ENCODE data around the gene KLHL2.

KLHL2 gene

DNA sequence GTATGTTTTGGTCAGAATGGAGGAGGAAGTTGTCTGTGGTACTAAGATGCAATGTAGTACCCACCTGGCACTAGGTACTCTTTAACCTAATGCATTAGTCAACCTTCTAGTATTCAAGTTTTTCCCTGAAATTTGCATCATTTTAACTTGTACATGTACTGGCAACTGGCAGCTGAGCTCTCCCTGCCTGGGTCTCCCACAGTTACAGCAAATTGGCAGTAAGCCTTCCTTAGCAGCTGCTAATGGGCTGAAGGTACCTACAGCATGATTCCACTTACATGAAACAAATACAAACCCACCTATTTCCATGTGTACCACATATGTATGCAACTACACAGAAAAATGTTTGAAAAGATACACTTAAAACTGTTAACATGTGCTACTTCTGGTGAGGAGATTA lies 8.1 kb upstream of the KLHL2 start:
- ATAC-seq: peak; percentile 41
- no peak for TF ChIP-seq GLIS3 (CRISPR knock-in tag; IDR thresholded peaks at IDR 0.05)
- TF ChIP-seq ISL1 (CRISPR knock-in tag; IDR thresholded peaks at IDR 0.05): no peak
- TF ChIP-seq ZNF565 (CRISPR knock-in tag; conservative IDR thresholded peaks at IDR 0.05; ENCODE audit: low read depth): no peak
- no peak for TF ChIP-seq TSHZ2 (CRISPR knock-in tag; IDR thresholded peaks at IDR 0.05)
- TF ChIP-seq CSRNP3 (CRISPR knock-in tag; IDR thresholded peaks at IDR 0.05): no peak
- TF ChIP-seq SNAI2 (CRISPR knock-in tag; IDR thresholded peaks at IDR 0.05): no peak
- no peak for TF ChIP-seq CREB5 (CRISPR knock-in tag; IDR thresholded peaks at IDR 0.05; ENCODE audit: low read depth)
- TF ChIP-seq, protein P1, sequence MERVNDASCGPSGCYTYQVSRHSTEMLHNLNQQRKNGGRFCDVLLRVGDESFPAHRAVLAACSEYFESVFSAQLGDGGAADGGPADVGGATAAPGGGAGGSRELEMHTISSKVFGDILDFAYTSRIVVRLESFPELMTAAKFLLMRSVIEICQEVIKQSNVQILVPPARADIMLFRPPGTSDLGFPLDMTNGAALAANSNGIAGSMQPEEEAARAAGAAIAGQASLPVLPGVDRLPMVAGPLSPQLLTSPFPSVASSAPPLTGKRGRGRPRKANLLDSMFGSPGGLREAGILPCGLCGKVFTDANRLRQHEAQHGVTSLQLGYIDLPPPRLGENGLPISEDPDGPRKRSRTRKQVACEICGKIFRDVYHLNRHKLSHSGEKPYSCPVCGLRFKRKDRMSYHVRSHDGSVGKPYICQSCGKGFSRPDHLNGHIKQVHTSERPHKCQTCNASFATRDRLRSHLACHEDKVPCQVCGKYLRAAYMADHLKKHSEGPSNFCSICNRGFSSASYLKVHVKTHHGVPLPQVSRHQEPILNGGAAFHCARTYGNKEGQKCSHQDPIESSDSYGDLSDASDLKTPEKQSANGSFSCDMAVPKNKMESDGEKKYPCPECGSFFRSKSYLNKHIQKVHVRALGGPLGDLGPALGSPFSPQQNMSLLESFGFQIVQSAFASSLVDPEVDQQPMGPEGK (CRISPR knock-in tag; IDR thresholded peaks at IDR 0.05; ENCODE audit: borderline replicate concordance): no peak
- TF ChIP-seq ARNTL (CRISPR knock-in tag; IDR thresholded peaks at IDR 0.05; ENCODE audit: borderline replicate concordance, low read depth): no peak
- no peak for TF ChIP-seq PPARA (CRISPR knock-in tag; IDR thresholded peaks at IDR 0.05; ENCODE audit: borderline replicate concordance)
- TF ChIP-seq ZNF70 (CRISPR knock-in tag; IDR thresholded peaks at IDR 0.05): no peak
- no peak for TF ChIP-seq ZNF8 (CRISPR knock-in tag; IDR thresholded peaks at IDR 0.05)
- no peak for TF ChIP-seq OSR1 (CRISPR knock-in tag; IDR thresholded peaks at IDR 0.05)
- no peak for TF ChIP-seq ZFP3 (CRISPR knock-in tag; IDR thresholded peaks at IDR 0.05)
- TF ChIP-seq RARB (CRISPR knock-in tag; IDR thresholded peaks at IDR 0.05): no peak
- no peak for TF ChIP-seq TCF4 (CRISPR knock-in tag; IDR thresholded peaks at IDR 0.05; ENCODE audit: borderline replicate concordance)
- TF ChIP-seq TOX (CRISPR knock-in tag; IDR thresholded peaks at IDR 0.05; ENCODE audit: borderline replicate concordance): no peak

DNA sequence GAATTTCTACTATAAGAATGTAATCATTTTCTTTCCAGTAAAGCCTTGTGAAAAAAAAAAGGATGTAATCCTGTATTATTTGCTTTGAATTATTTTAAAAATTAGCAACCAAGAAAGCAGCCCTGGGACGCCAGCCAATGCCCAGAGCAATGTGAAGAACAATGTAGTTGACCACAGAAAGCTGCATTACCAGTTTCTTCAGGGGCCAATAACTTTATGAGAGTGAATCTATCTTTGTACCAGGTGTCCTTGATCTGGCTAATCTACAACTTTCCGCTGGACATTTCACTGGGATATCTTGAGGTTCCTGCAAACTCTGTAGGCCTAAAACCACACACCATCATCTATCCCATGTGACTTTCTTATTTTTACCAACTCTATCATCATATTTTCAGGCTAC lies 7.6 kb upstream of the KLHL2 start:
- peak; percentile 66 for ATAC-seq
- TF ChIP-seq RARB (CRISPR knock-in tag; IDR thresholded peaks at IDR 0.05) (no peak), ZNF70 (CRISPR knock-in tag; IDR thresholded peaks at IDR 0.05) (no peak), PPARA (CRISPR knock-in tag; IDR thresholded peaks at IDR 0.05; ENCODE audit: borderline replicate concordance) (no peak), ESRRG (CRISPR knock-in tag; IDR thresholded peaks at IDR 0.05) (no peak), ARNTL (CRISPR knock-in tag; IDR thresholded peaks at IDR 0.05; ENCODE audit: borderline replicate concordance, low read depth) (no peak), CREB5 (CRISPR knock-in tag; IDR thresholded peaks at IDR 0.05; ENCODE audit: low read depth) (no peak), GLIS3 (CRISPR knock-in tag; IDR thresholded peaks at IDR 0.05) (no peak), ZNF8 (CRISPR knock-in tag; IDR thresholded peaks at IDR 0.05) (no peak), TOX (CRISPR knock-in tag; IDR thresholded peaks at IDR 0.05; ENCODE audit: borderline replicate concordance) (no peak)
- TF ChIP-seq, protein P2, sequence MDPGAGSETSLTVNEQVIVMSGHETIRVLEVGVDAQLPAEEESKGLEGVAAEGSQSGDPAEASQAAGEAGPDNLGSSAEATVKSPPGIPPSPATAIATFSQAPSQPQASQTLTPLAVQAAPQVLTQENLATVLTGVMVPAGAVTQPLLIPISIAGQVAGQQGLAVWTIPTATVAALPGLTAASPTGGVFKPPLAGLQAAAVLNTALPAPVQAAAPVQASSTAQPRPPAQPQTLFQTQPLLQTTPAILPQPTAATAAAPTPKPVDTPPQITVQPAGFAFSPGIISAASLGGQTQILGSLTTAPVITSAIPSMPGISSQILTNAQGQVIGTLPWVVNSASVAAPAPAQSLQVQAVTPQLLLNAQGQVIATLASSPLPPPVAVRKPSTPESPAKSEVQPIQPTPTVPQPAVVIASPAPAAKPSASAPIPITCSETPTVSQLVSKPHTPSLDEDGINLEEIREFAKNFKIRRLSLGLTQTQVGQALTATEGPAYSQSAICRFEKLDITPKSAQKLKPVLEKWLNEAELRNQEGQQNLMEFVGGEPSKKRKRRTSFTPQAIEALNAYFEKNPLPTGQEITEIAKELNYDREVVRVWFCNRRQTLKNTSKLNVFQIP (CRISPR knock-in tag; IDR thresholded peaks at IDR 0.05; ENCODE audit: borderline replicate concordance, low read depth): no peak
- TF ChIP-seq, protein P1 (CRISPR knock-in tag; IDR thresholded peaks at IDR 0.05; ENCODE audit: borderline replicate concordance): no peak
